HG03159 (cell line): ENCODE data around the gene ZNF845.
"Not testable (repeated sequence)": the region's sequence is repeated elsewhere in the genome, so short reads cannot be mapped to it uniquely, and the experiment has no call there.

ENCODE experiments used
- ATAC-seq: cut with Tn5 transposase; IDR thresholded peaks from one replicate; pipeline ENCODE4 v1.9.1; 2021; ENCODE audit warnings: mild to moderate bottlenecking, moderate library complexity; ENCODE audit not compliant: unreplicated experiment

Gene ZNF845

DNA sequence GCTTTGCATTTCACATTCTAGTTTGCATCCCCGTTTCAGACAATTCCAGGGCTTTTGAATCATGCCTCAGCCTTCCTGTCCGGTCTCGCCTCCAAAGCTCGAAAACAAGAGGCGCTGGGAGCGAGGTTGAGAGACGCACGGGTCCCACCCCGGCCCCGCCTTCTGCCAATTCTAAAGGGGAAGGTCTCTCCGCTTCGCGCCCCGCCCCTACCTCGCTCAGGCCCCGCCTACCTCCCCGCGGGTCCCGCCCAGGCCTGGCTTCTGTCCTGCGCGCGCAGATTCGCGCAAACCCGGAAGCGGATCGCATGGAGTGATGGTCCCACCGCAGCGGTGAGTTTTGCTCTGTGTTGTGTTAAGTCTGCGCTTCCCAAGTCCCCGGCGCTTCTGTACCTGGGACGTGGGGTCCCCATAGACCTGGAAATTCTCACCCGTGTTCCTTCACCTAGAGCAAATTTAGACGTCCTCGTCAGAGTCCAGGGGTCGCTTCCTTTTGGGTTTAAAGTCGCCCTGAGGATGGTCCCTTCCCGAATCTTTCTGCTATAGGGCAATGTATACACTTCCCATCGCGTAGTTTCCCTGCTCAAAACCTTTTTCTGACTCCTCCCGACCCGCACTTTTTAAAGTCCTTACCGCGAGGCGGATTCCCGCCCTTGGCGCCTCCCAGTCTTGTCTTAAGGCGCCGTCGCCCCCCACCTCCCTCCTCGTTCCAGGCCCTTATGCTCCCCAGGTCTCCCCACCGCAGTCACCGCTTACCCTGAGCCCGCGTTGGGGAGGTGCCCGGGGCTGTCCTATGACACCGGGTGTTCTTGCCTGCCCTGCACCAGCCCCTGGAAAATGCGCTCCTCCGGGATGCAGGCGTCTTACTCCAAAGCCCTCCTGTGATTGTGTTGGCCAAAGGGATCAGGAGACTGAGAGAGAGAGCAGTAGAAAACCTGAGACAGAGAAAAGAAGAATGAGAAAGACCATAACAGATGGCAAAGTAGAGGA is at the start of gene ZNF845:
TSS of gene ZNF845 (plus strand) at position 287 of the 987 bp plus-strand sequence. CDS start 7,559 bp downstream, outside the sequence.
- peak; percentile 96 for ATAC-seq

DNA sequence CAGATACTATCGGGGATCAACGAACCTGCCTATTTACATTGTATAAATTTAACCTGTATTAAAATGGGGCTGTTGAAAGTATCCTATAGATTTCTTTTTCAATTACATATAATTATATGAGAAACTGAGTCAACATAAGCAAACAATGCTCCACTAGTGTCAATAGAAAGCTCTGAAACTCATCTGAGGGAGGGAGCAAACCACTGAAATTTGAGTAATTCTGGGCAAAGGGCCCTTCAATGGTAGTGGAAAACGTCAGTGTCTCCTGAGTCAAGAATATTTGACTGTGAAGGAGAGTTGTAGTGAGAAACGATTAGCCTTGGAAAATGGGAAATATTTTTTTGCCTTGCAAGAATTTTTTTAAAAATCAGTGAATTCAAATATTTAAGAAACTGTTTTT is 48.5 kb upstream of the ZNF845 start:
- ATAC-seq, result no peak

DNA sequence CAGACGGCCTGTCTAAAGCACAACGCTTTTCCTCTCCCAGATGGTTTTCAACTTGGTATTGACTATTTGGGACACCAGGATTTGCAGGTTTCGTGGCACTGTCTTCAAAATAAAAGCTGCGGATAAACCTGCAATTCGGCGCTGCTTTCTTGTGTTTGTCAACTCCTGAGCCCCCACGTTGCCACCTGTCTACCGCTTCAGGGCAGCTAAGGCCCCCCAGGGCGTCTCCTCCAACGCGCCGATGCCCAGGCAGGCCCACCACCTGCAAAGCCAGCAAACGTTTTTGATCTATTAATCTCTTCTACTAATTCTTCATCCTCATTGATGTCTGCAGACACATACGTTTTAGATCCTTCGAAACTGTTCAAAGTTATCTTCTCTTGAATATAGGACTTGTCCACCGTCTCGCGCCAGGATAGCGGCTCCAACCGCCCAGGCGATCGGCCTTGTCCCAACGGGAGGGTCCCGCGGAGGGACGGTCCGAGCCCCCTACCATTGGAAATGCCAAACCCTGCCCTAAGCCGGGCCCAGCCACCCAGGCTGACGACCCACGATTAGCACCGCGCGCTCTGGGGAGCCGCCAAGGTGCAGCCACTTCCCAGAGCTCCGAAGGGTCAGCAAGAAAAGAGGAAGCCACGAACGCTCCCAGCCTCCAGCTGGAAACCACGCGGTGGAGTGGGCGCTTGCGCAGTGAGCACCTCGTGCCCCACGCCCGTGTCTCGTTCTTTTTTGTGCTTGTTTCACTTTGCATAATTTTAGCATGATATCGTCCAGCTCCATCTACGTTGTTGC is 42.6 kb upstream of the ZNF845 start:
- no peak for ATAC-seq

DNA sequence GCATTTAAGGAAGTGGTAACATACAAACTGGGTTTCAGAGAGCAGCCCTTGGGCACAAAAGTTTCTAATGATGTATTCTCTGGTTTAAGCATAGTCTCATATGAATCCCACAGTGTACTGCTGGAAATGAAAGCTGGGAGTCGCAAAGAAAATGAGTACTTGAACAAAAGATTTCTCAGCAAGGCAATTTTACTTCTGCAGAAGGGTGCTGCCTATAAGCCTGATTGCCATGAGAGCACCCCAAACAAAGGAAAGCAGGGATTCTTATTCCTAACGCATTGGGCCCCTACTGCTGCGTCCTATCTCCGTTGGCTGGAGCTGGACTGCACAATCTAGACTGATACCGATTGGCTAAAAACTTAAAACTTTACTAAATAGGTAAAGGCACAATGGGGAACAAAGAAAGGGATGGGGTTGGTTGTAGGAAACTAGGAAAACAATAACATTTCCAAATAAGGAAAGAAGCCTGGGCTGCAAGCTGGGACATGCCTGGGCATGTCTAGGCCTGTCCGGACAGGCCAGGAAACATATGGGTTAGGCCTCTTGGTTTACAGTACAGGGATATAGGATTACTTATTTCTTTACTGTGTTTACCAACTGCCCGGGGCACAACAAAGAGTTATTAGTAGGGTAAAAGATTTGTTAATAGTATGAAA is 38.6 kb upstream of the ZNF845 start:
- no peak for ATAC-seq

DNA sequence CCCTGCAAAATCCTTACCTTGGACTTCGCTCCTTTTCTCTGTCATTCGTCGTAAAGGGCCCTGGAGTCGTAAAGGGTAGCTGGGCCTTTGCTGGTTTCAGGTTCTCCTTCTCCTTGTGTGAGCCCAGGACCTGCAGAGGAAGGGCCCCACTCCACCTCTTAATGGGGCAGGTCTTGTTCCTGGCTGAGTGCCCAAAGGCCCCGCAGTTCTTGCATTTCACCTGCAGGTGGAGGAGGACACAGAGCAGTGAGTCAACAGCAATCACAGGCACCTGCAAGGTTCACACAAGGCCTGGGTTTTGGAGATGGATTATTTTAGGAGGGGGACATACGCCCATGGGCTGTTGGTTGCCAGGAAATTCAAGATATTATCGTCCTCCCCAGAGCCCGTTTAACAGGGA is 32.2 kb upstream of the ZNF845 start:
- not testable (repeated sequence) for ATAC-seq

DNA sequence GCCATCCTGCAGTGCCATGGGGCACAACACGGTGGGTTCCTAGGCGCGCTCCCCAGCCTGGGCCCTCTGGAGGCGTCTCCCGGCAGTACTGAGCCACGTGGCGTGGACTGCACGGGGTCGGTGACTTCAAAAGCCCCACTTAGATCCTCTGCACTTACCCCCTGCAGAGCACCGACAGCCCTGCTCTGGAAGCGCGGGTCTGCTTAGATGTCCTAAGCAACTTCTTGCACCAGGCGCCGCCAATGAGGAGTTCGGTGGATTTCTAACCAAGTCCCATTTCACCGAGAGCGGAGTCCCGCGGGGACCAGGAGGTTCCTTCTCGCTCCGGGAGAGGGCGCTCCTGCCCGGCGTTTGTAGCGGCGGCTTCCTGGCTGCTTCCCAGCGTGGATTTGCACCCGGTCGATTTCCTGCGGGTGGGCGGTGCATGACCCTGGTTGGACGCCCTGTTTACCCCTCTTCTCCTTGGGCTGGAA is 25.2 kb upstream of the ZNF845 start:
- ATAC-seq, result no peak

DNA sequence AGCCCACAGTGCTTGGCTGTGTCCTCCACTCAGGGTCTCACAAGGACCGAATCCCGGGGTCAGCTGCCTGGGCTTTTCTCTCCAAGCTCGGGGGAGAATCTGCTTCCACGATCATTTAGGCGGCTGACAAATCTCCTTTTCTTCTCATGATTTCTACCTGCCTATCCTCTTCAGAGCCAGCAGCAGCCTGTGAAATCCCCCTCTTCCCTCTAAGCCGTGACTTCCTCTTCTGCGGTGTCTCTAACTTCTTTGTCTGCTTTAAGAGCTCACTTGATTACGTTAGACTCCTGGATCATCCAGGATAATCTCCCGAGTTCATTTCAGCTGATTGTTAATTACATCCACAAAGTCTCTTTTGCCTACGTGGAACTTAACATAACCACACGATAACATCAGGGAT is 22.5 kb upstream of the ZNF845 start:
- ATAC-seq, result no peak

DNA sequence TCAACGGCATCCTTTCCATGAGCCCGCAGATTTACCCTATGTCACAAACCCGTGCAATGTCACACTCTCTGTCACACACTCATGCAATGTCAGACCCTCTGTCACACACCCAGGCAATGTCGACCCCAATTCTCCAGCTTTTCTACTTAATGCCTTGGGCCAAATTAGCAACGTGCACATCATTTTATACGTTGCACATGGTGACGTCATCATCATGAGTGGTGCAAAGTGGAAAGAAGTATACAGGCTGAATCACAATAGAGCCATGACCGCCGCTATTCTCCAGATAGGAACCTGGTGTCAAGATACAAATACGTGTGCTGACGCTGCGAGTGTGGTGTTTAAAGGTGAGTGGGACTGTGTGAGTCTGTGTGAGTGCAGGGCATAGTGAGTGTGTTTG is 21.7 kb upstream of the ZNF845 start:
- no peak for ATAC-seq

DNA sequence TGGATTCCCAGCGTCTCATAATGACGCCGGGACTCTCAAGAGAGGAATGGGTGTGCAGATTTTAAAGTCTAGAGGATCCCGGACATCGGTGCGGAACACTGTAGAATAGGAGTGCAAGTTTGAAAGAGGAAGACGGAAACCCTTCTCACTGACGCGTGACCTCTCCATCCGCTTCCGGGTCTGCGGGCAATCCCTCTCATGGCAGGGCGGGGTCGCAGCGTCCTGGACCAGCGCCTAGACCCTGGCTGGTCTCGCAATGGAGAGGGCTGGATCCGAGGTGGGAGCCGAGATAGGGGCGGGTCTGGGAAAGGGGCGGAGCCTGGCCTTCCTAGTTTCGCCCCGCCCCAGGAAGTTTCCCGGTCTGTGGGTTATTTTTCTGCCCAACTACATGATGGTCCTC is 4.6 kb upstream of the ZNF845 start:
- ATAC-seq, result no peak

DNA sequence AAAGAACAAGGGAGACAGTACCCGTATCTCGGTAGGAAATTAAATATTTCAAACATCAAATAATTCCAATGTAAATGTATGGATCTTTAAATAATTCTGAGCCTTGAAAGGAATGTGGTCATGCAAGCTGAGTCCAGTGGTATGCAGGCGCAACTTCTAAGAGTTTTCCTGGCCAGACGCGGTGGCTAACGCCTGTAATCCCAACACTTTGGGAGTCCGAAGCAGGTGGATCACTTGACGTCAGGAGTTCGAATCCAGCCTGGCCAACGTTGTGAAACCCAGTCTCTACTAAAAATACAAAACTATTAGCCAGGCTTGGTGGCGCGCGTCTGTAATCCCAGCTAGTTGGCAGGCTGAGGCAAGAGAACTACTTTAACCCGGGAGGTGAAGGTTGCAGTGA is 1.1 kb upstream of the ZNF845 start:
- no peak for ATAC-seq

DNA sequence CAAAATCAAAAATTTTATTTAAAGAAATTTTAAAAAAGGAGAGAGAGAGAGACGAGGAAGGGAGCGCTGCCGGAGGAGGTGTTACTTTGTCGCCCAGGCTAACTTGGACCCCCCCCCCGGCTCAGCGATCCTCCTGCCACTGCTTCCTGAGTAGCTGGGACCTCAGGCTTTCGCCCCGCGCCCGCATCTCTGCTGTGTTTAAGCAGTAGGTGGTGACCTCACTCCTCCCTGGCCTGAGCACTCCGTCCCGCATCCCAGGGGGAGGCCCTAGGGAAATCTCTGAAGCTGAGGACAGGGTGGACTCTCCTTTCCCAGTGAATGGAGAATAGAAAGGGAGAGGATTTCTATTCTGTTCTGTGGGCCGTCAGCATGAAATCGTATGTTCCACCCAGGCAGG is 485 bp upstream of the ZNF845 start:
- ATAC-seq, result peak; percentile 17

DNA sequence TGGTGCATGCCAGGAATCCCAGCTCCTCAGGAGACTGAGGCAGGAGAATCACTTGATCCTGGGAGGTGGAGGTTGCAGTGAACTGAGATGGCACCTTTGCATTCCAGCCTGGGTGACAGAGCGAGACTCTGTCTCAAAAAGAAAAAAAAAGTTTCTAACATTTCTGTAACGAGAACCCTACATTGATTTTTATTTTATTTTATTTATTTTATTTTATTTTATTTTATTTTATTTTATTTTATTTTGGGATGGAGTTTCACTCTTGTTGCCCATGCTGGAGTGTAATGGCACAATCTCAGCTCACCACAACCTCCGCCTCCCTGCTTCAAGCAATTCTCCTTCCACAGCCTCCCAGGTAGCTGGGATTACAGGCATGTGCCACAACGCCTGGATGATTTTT is 10.9 kb downstream of the ZNF845 start:
- ATAC-seq, result not testable (repeated sequence)

DNA sequence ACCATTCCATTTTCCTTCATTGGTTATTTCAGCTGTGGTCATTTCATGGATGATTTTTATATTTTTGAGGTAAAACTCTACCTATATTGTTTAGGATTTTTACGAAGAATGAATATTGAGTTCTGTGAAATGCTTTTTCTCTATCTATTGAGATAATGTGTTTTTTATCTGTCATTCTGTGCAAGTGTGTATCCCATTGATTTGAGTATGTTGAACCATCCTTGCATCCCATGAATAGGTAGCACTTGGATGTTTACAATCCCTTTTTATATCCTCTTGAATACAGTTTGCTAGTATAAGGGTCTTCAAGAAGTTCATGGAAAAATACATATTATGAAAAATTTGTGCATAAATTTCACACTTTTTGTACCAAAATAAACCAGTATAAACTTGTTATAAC is 22.2 kb downstream of the ZNF845 start:
- no peak for ATAC-seq

DNA sequence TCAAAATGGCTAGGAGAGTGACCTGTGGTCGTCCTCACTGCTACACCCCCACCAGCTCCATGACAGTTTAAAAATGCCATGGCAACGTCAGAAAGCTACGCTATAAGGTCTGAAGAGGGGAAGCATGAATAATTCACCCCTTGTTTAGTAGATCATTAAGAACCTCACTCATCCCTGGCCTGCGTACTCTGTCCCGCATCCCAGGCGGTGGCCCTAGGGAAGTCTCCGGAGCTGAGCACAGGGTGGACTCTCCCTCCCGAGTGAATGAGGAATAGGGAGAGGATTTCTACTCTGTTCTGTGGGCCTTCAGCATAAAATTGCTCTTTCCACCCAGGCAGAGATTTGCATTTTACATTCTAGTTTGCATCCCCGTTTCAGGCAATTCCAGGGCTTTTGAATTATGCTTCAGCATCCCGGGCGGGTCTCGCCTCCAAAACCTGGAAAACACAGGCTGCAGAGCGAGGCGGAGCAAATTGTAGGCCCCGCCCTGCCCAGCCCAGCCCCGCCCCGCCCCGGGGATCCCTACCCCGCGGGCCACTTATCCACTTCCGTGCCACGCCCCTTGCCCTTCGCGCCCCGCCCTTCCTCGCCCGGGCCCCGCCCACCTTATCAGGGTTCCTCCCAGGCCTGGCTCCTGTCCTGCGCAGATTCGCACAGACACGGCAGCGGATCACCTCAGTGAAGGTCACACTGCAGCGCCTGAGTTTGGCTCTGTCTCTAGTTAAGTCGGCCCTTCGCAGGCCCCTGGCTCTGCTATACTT is 24.5 kb downstream of the ZNF845 start:
- ATAC-seq, result no peak

DNA sequence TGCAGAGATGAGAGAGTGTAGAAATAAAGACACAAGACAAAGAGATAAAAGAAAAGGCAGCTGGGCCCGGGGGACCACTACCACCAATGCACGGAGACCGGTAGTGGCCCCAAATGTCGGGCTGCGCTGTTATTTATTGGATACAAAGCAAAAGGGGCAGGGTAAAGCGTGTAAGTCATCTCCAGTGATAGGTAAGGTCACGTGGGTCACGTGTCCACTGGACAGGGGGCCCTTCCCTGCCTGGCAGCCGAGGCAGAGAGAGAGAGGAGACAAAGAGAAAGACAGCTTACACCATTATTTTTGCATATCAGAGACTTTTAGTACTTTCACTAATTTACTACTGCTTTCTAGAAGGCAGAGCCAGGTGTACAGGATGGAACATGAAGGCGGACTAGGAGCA is 26.5 kb downstream of the ZNF845 start:
- not testable (repeated sequence) for ATAC-seq

DNA sequence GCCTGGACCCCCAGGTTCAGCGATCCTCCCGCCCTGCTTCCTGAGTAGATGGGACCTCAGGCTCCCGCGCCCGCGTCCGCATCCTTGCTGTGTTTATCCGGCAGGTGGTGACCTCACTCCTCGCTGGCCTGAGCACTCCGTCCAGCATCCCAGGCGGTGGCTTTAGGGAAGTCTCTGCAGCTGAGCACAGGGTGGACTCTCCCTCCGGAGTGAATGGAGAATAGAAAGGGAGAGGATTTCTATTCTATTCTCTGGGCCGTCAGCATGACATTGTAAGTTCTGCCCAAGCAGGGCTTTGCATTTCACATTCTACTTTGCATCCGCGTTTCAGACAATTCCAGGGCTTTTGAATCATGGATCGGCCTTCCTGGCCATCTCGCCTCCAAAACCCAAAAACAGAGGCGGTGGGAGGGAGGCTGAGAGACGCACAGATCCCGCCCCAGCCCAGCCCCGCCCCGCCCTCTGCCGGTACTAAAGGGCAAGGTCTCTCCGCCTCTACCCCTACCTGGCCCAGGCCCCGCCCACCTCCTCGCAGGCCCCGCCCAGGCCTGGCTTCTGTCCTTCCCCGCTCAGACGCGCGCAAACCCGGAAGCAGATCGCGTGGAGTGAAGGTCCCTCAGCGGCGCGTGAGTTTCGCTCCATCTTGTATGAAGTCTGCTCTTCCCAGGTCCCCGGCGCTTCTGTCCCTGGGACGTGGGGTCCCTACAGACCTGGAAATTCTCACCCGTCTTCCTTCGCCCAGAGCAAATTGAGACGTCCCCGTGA is 31.8 kb downstream of the ZNF845 start, which contains the start of gene ZNF525:
TSS of gene ZNF525 (plus strand) at position 572 of the 765 bp plus-strand sequence. CDS start 6,577 bp downstream, outside the sequence.
- peak; percentile 99 for ATAC-seq

DNA sequence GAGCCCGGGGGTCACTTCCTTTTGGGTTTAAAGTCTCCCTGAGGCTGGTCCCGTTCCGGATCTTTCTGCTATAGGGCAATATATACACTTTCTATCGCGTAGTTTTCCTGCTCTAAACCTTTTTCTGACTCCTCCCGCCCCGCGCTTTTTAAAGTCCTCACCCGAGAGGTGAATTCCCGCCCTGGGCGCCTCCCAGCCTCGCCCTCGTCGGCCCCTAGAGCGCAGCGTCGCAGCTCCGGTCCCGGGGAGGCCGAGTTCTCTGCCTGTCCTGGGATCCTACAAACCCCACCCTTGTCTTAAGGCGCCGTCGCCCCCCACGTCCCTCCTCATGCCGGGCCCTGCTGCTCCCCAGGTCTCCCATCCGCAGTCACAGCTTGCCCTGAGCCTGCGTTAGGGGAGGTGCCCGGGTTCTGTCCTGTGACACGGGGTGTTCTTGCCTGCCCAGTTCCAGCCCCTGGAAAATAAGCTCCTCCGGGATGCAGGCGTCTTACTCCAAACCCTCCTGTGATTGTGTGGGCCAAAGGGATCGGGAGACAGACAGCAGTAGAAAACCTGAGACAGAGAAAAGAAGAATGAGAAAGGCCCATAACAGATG is 32.4 kb downstream of the ZNF845 start:
- peak; percentile 47 for ATAC-seq

DNA sequence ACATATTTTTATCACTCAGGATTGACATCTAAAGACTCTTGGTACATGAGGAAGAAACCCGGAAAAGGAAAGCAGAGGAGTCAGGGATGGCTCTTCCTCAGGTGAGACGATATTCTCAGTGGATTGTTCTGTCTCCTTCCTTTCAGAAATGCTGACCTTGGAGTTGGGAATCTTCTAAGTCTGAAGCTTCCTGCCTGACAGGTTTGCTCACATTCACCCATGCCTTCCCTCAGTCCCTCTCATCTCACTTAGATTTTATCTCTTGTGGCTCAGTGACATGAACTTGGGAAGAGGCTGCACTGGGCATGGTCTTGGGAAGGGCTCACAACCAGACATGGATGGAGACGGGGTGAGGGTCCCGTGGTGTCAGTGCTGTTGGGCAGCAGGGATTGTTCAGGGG is 38.6 kb downstream of the ZNF845 start:
- no peak for ATAC-seq

DNA sequence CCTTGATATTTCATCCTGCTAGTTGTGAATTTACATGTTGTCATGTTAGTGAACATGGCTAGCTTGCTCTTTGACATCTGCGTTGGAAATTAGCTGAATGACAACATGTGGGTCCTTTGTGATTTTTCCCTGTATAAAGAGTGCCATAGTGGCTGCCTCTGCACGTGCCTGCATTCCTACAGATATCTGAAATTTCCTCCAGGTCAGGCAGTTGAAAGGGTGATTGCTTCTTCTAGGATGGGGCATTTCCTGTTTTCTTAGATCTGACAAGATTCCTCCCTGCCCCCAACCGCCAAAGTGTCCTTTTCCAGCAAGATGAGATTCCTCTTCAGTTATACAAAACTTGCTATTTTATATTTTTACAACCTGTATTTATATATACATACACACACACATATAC is 40.7 kb downstream of the ZNF845 start:
- ATAC-seq, result no peak
